Spleen (tissue), 7 donors: ENCODE results near the gene AFMID.

Source experiments
- POLR2A ChIP-seq, 3 donors: fragments of 450-650 bp; IDR thresholded peaks; one replicate each; pipeline ENCODE4 v1.5.1; 2017; ENCODE audit warnings: antibody characterized with exemption in 3 of 3, mild to moderate bottlenecking in 1 of 3
- TF ChIP-seq, protein P1 (sequence below), 11 experiments: fragments of 200-600 bp in 7 of 11; fragments of 450-650 bp in 4 of 11; sonication (generic) in 4 of 11; IDR thresholded peaks in 8 of 11; conservative IDR thresholded peaks in 3 of 11; 1 replicate in 7 of 11; 2 replicates in 4 of 11; pipeline versions ENCODE4 v1.4.0 to v1.8.0; 2016 to 2021; ENCODE audit warnings: antibody characterized with exemption in 11 of 11, inconsistent platforms in 4 of 11, mild to moderate bottlenecking in 1 of 11
- donor health status: DM: no; HTN: no; CAD: no; lungs with moderate emphysema.
- donor health status: DM: no; HTN: no; CAD: no.
- donor health status: DM: no; HTN: no; CAD: no.

DNA sequence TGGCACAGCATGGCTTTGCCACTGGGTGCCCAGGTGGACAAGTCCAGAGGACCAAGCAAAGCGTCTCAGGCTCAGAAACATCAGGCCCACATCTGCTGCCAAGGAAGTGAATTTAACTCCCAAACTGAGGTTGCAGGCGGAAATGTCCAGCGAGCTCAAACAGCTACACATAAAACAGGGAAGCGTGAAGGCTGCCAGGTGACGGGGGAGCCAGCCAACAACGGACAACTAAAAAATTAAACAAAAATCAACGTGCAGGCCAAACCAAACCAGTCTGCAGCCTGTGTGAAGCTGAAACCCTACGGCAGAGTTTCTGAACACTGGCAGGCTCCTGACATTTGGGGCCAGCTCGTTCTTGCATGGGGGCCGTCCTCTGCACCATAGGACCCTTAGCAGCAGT is 2.8 kb upstream of the AFMID start:
- TF ChIP-seq POLR2A (IDR thresholded peaks at IDR 0.05): no peak
- TF ChIP-seq, protein P1, sequence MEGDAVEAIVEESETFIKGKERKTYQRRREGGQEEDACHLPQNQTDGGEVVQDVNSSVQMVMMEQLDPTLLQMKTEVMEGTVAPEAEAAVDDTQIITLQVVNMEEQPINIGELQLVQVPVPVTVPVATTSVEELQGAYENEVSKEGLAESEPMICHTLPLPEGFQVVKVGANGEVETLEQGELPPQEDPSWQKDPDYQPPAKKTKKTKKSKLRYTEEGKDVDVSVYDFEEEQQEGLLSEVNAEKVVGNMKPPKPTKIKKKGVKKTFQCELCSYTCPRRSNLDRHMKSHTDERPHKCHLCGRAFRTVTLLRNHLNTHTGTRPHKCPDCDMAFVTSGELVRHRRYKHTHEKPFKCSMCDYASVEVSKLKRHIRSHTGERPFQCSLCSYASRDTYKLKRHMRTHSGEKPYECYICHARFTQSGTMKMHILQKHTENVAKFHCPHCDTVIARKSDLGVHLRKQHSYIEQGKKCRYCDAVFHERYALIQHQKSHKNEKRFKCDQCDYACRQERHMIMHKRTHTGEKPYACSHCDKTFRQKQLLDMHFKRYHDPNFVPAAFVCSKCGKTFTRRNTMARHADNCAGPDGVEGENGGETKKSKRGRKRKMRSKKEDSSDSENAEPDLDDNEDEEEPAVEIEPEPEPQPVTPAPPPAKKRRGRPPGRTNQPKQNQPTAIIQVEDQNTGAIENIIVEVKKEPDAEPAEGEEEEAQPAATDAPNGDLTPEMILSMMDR (IDR thresholded peaks at IDR 0.05 in 8 of 11, conservative IDR thresholded peaks at IDR 0.05 in 3 of 11): no peak
